AG09319 (cell line): Measurements from ENCODE around the gene CTF1.
A peak's percentile ranks its signal among the peaks of the same experiment; 100 is the strongest.

ENCODE experiments used
- DNase-seq: peaks from one replicate; pipeline ENCODE4 v3.0.0-alpha.2; 2010; ENCODE audit warnings: low read depth; ENCODE audit errors: extremely low read depth
- TF ChIP-seq, protein P1 (sequence below): IDR thresholded peaks from 2 replicates; pipeline ENCODE4 v1.5.1; 2011; ENCODE audit warnings: low read depth, mild to moderate bottlenecking, inconsistent platforms, low read length, moderate library complexity

The CTF1 gene

DNA sequence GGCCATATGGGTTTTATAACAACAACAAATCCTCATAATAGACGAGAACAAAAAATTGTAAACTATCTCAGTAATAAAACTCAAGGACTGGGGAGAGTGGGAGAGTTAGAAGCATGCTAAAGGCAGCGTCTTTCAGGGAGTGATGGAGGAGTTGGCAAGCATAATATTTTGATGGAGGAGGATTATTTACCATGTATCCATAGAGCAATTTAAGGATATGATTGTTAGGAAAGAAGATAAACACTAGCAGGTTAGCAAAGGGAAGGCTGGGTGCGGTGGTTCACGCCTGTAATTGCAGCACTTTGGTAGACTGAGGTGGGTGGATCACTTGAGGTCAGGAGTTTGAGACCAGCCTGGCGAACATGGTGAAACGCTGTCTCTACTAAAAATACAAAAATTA is 30.4 kb upstream of the CTF1 start:
- TF ChIP-seq, protein P1, sequence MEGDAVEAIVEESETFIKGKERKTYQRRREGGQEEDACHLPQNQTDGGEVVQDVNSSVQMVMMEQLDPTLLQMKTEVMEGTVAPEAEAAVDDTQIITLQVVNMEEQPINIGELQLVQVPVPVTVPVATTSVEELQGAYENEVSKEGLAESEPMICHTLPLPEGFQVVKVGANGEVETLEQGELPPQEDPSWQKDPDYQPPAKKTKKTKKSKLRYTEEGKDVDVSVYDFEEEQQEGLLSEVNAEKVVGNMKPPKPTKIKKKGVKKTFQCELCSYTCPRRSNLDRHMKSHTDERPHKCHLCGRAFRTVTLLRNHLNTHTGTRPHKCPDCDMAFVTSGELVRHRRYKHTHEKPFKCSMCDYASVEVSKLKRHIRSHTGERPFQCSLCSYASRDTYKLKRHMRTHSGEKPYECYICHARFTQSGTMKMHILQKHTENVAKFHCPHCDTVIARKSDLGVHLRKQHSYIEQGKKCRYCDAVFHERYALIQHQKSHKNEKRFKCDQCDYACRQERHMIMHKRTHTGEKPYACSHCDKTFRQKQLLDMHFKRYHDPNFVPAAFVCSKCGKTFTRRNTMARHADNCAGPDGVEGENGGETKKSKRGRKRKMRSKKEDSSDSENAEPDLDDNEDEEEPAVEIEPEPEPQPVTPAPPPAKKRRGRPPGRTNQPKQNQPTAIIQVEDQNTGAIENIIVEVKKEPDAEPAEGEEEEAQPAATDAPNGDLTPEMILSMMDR = no peak
- no peak for DNase-seq

DNA sequence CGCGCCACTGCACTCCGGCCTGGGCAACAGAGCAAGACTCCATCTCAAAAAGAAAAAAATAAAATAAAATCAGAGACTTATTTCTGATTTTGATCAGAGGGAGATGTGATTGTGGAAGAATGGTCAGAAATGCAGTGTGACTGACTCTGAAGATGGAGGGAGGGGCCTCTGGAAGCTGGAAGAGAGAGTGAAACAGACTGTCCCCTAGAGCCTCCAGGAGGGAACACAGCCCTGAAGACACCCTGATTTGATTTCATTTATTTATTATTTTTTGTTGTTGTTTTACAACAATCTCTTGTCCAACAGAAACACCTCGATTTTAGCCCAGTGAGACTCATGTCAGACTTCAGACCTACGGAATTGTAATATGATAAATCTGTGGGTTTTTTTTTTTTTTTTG is 28.7 kb upstream of the CTF1 start:
- no peak for DNase-seq

DNA sequence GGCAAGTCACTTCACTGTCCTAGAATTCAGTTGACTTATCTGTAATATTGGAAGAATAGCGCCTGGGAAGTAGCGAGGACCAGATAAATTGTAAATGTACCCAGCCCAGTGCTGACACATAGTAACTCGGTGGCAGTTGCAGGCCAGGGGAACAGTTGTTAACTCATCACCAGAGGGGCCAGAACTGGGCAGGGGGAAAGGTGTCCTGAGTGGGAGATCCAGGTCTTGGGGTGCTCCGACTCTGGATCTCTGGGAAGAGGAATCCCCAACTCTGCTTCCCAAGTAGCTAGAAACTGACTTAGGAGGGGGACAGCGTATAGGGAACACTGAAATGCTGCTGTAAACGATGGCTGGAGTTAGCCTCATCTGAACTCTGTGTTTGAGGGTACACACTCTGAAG is 25.5 kb upstream of the CTF1 start:
- DNase-seq = no peak
- TF ChIP-seq, protein P1 = no peak

More for the DNA sequence above, 28.7 kb upstream of the CTF1 start:
- TF ChIP-seq, protein P1 = no peak; the same call in 1 of the 2 replicates

DNA sequence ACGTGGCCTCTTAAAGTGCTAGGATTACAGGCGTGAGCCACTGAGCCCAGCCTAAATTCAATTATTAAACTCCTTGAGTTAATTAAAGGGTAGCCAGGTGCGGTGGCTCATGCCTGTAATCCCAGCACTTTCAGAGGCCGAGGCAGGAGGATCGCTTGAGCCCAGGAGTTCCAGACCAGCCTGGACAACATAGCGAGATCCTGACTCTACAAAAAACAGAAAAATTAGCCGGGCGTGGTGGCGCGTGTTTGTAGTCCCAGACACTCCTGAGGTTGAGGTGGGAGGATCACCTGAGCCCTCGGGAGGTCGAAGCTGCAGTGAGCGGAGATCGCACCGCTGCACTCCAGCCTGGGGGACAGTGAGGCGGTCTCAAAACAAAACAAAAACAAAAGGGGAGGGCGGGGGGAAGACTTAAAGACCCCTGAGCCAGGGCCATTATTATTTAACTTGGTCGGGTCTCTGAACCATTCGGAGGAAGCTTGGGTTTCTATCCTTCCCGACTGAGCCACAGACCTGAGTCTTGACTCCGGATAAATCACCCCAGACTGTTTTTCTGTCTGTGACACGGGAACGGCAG is 22.1 kb upstream of the CTF1 start:
- TF ChIP-seq, protein P1 = no peak
- DNase-seq = no peak

DNA sequence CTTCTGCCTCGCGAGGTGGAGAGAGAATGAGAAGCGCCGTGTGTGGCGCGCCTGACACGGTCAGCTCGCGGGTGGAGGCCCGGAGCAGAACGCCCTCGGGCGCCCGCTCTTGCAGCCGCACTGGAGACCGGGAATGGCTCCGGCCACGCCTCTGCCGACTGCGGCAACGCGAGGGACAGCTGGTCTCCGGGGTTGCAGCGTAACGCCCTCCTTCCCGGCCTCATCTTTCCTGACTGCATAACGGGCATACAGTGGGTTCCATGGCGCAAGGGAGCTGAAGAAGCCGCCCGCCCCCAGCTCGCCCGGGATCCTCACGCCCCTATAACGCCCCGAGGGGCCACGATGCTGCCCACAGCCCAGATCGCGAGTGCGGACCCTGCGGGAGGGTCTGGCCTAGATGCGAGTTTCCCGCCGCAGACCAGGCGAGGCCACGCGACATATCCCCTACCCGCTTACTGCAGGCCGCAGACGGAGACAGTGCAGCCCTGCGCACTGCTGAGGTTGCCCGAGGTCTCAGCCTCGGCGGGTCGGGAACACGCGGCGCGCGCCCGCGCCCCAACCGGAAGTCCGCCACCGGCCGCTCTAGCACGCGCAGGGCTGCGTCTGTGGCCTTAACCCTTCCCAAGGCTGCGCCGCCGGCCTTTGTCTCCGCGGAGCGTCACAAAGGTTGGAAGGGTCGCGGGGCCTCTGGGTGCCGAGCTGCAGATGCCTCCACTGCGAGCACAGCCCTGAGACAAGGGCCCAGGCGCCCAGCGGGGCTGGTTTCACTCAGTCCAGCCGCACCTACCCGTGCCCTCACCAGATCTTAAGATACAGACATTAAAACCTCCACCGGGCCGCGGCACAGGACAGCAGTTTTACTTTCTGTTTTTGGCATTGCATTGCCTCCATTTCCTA is 21.3 kb upstream of the CTF1 start:
- peak; percentile 57 for DNase-seq
- TF ChIP-seq, protein P1 = no peak; the same call in 1 of the 2 replicates

DNA sequence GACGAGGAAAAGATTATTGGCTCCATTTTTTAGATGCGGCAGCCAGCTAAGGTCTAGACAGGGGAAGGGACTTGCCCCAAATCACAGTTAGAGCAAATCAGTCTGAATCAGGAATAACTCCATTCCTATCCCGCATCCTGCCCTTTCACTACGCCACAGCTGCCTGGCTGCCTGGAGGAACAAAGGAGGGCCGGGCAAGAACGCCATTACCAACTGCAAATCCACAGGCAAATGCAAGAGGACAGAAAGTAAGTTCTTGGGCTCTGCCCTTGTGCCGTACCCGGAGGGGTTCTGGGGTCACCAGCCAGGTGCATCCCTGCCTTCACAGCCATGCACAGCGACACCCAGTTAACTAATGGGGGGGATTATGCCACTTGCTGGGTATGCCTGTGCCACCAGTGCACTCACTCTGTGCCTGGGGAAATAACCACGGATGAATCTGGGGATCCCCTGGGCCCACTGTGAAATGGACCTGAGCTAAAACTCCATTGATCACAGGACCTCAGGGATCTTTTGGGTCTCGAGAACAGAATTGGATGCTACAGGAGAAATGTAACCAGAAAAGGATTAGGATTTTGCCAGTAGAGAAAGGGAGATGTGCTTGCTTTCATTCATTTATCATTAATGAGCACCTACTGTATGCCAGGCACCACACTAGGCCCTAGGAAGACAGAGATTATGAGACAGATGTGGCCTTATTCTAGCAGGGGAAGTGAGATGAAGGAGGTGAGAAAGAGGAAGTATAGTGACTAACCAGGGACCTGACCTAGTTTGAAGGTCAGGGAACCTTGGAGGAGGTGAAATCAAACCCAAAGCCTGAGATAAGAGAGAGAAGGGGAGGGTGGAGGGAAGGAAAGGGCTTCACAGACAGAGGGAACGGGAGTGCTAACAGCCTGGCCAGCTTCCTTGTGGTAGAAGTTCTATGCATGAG is 20.3 kb upstream of the CTF1 start:
- DNase-seq = no peak
- TF ChIP-seq, protein P1 = no peak
